Measurements from ENCODE around the gene SCN5A.

Gene SCN5A

GRCh38 chr3:38585791-38586420 lies 63.6 kb downstream of the SCN5A start:
- POLR2A ChIA-PET, result no interaction called here

DNA sequence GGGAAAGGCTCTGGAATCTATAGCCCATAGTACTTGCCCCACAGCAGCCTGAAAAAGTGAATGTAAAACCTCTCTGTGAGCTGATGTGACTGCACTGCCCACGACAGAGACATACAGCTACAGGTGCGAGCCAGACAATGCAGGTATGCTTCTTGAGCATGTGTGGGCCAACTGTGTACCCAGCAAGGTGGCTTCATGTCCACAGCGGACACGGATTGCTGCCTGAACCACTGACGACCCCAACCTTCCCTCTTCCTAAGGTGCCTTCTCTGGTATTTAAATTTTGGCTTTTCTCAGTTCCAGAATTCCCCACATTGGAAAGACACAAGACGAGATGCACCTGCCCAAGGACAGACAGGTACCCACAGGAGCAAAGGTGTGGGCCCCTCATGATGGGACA lies 65.8 kb downstream of the SCN5A start:
- no peak for TF ChIP-seq LEF1 (IDR thresholded peaks at IDR 0.05; ENCODE audit: borderline replicate concordance)
- CTCF ChIA-PET, result no interaction called here

More at GRCh38 chr3:38585791-38586420, 63.6 kb downstream of the SCN5A start:
- no peak for TF ChIP-seq HDGF (IDR thresholded peaks at IDR 0.05; ENCODE audit: borderline replicate concordance)
- TF ChIP-seq SP1 (IDR thresholded peaks at IDR 0.05), result no peak
- TF ChIP-seq SUZ12 (IDR thresholded peaks at IDR 0.05), result no peak
- no peak for TF ChIP-seq L3MBTL2 (conservative IDR thresholded peaks at IDR 0.05)
- no peak for TF ChIP-seq ARNT (IDR thresholded peaks at IDR 0.05)
- TF ChIP-seq FOXA1 (IDR thresholded peaks at IDR 0.05), result no peak
- no peak for DNase-seq (ENCODE audit: extremely low spot score)
- CTCF ChIA-PET, result interaction anchor here (1.1 kb wide), 1 partner anchor 66 kb away, joined by 3 read pairs; no protein-coding TSS in a partner anchor

GRCh38 chr3:38582941-38583645 lies 66.4 kb downstream of the SCN5A start:
- POLR2A ChIA-PET, result no interaction called here
- CTCF ChIA-PET, result no interaction called here
- no peak for TF ChIP-seq FOXM1 (IDR thresholded peaks at IDR 0.05; ENCODE audit: borderline replicate concordance)
- no peak for TF ChIP-seq FOXA1 (IDR thresholded peaks at IDR 0.05)
- no peak for TF ChIP-seq CTBP1 (IDR thresholded peaks at IDR 0.05; ENCODE audit: borderline replicate concordance)
- TF ChIP-seq L3MBTL2 (conservative IDR thresholded peaks at IDR 0.05), result no peak
- TF ChIP-seq ELF4 (IDR thresholded peaks at IDR 0.05), result no peak
- no peak for TF ChIP-seq ARNT (IDR thresholded peaks at IDR 0.05)
- TF ChIP-seq NFRKB (IDR thresholded peaks at IDR 0.05), result no peak
- TF ChIP-seq FOXK2 (IDR thresholded peaks at IDR 0.05), result no peak
- TF ChIP-seq BHLHE40 (IDR thresholded peaks at IDR 0.05; ENCODE audit: borderline replicate concordance), result no peak
- DNase-seq (ENCODE audit: extremely low spot score), result no peak

More for the DNA sequence above, 65.8 kb downstream of the SCN5A start:
- no peak for DNase-seq (ENCODE audit: extremely low spot score)
- POLR2A ChIA-PET, result no interaction called here

DNA sequence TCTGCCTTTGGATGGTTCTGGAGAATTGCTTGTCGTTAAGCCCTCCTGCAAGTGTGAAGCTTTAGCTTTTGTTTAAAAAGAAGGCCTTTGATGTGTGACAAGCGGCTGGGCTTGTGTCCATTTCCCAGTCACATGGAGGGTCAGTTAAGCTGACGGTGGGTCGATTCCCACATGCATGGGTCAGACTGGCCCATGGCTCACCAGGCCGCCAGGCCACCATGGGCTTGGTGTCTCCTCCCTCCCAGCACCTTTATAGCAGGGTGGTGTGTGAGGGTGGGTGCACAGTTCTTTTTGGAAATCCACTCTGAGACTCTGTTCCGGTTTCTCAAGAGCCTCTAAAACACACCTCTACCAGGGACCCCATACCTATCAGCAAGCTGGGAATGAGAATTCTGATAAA lies 67.2 kb downstream of the SCN5A start:
- POLR2A ChIA-PET, result no interaction called here
- DNase-seq (ENCODE audit: extremely low spot score), result no peak
- CTCF ChIA-PET, result no interaction called here
- TF ChIP-seq BHLHE40 (IDR thresholded peaks at IDR 0.05; ENCODE audit: borderline replicate concordance) (no peak), SUZ12 (IDR thresholded peaks at IDR 0.05) (no peak), TARDBP (IDR thresholded peaks at IDR 0.05) (no peak), FOXK2 (IDR thresholded peaks at IDR 0.05) (no peak)

DNA sequence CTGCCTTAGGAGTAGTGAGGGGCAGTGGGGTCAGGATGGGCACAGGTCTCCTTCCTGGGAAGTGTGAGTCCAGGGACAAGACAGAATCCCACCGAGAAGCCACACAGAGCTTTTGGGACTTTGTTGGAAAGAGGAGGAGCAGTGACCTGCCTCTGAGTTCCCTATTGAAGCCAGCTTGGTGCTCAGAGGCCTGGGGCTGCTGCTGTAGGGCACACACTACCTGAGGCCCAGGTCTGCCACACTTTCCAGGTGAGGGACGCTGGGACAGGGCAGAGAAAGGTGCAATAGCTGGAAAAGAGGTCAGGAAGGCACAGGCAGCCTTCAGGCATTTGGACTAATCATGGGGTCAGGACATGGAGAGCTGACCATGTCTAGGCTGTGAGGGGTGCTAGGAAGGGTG lies 67.7 kb downstream of the SCN5A start:
- TF ChIP-seq ELF4 (IDR thresholded peaks at IDR 0.05) (no peak), TARDBP (IDR thresholded peaks at IDR 0.05) (no peak), HDGF (IDR thresholded peaks at IDR 0.05; ENCODE audit: borderline replicate concordance) (no peak), L3MBTL2 (conservative IDR thresholded peaks at IDR 0.05) (no peak), ZNF384 (IDR thresholded peaks at IDR 0.05) (no peak), ARNT (IDR thresholded peaks at IDR 0.05) (no peak), CTBP1 (IDR thresholded peaks at IDR 0.05; ENCODE audit: borderline replicate concordance) (no peak), FOXM1 (IDR thresholded peaks at IDR 0.05; ENCODE audit: borderline replicate concordance) (no peak), PKNOX1 (IDR thresholded peaks at IDR 0.05) (no peak), LEF1 (IDR thresholded peaks at IDR 0.05; ENCODE audit: borderline replicate concordance) (no peak), FOXA1 (IDR thresholded peaks at IDR 0.05) (no peak), SUZ12 (IDR thresholded peaks at IDR 0.05) (no peak), SP1 (IDR thresholded peaks at IDR 0.05) (no peak), BHLHE40 (IDR thresholded peaks at IDR 0.05; ENCODE audit: borderline replicate concordance) (no peak), FOXK2 (IDR thresholded peaks at IDR 0.05) (no peak), NFRKB (IDR thresholded peaks at IDR 0.05) (no peak)
- ChIA-PET CTCF (no interaction called here), POLR2A (no interaction called here)
- no peak for DNase-seq (ENCODE audit: extremely low spot score)

- POLR2A ChIA-PET, result no interaction called here
- TF ChIP-seq NFRKB (IDR thresholded peaks at IDR 0.05) (no peak), BHLHE40 (IDR thresholded peaks at IDR 0.05; ENCODE audit: borderline replicate concordance) (no peak), TARDBP (IDR thresholded peaks at IDR 0.05) (no peak), LEF1 (IDR thresholded peaks at IDR 0.05; ENCODE audit: borderline replicate concordance) (no peak), ZNF384 (IDR thresholded peaks at IDR 0.05) (no peak), L3MBTL2 (conservative IDR thresholded peaks at IDR 0.05) (no peak), FOXK2 (IDR thresholded peaks at IDR 0.05) (no peak), CTBP1 (IDR thresholded peaks at IDR 0.05; ENCODE audit: borderline replicate concordance) (no peak), FOXM1 (IDR thresholded peaks at IDR 0.05; ENCODE audit: borderline replicate concordance) (no peak), SP1 (IDR thresholded peaks at IDR 0.05) (no peak)
- no peak for DNase-seq (ENCODE audit: extremely low spot score)
- CTCF ChIA-PET, result no interaction called here
Measured at GRCh38 chr3:38580450-38581382, 68.8 kb downstream of the SCN5A start.

All from HEK293T (cell line).